Activated naive CD4-positive, alpha-beta T cell treated with anti-CD3 and anti-CD28 coated beads, Interleukin-2, amount 50 U/mL, for 72 hours (primary cell): ENCODE measurements around the gene TRIM34. TPM values are rescaled to one million over a fixed set of nuclear protein-coding genes. Genes with fewer than 3 reads are reported as not detected.
"Not testable (repeated sequence)": the region's sequence is repeated elsewhere in the genome, so short reads cannot be mapped to it uniquely, and the experiment has no call there.

Experiments
- ATAC-seq, 2 donors: fragments of 150-1000 bp; cut with Tn5 transposase; 2 replicates each; pipeline ENCODE4 v1.10.0; 2021; ENCODE audit warnings: mild to moderate bottlenecking in 2 of 2, moderate library complexity in 2 of 2
- DNase-seq, 2 donors: peaks; one replicate each; pipeline ENCODE4 v3.0.0; 2021 to 2022; ENCODE audit warnings: low spot score in 2 of 2
- H3K27ac Mint-ChIP-seq, 2 donors: one replicate each; pipeline ENCODE4 v1.8.0; 2022; ENCODE audit warnings: mild to moderate bottlenecking in 2 of 2, mixed read lengths in 2 of 2
- H3K36me3 Mint-ChIP-seq, 2 donors: one replicate each; pipeline ENCODE4 v1.8.0; 2022; ENCODE audit warnings: mixed read lengths in 2 of 2
- H3K9me3 Mint-ChIP-seq, 2 donors: one replicate each; pipeline ENCODE4 v1.8.0; 2022; ENCODE audit warnings: mixed read lengths in 2 of 2
- total RNA-seq, 2 donors: library from RNA; stranded (reverse); gene quantifications; one replicate each; pipeline ENCODE4 v1.2.3, GENCODE V29; 2022

TRIM34 gene, protein sequence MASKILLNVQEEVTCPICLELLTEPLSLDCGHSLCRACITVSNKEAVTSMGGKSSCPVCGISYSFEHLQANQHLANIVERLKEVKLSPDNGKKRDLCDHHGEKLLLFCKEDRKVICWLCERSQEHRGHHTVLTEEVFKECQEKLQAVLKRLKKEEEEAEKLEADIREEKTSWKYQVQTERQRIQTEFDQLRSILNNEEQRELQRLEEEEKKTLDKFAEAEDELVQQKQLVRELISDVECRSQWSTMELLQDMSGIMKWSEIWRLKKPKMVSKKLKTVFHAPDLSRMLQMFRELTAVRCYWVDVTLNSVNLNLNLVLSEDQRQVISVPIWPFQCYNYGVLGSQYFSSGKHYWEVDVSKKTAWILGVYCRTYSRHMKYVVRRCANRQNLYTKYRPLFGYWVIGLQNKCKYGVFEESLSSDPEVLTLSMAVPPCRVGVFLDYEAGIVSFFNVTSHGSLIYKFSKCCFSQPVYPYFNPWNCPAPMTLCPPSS
- 10 to 100 TPM; 10.9 to 12.0 TPM for total RNA-seq

DNA sequence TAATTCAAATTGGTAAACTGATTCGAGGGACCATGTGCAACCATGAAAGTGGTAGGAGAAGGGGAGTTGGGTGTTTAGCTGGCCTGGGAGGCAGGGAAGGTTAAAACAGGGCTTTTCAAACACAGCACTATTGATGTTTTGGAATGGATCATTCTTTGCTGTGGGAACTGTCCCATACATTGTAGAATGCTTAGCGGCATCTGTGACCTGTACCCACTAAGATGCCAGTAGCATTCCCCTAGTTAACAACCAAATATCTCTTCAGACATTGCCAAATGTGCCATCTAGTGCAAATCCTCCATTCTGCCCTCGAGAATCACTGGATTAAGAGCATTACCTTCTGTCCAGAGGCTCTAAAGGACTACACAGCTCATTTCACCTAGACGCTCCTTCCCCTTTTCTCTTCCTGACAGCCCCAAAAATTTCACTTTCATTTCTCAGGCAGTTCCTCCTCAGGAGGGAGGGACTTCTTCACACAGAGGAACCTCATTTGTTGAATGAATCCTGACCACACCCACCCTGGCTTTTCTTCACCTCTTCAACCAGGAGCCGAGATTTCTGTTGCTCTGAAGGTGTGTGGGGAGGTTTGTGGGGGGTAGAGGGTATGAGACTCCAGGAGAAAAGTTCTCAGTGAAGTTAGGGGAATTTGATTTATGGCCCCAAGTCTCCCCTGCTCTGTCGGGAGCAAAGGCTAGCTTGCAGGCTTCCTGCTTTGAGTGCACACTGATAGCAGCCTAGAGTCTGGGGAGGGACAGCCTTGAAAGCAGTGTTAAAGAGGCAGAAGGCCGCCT is at the start of gene TRIM34:
TRIM34 (plus strand) TSS at position 513 of the 791 bp plus-strand sequence. CDS start 7,331 bp downstream, outside the sequence.
- DNase-seq: peak; percentile 63 to 67
- H3K9me3 Mint-ChIP-seq: peaks cover 0 to 16% of the 10 kb centered on the region in 2 donors
- peak within 1 kb of the TSS; percentile 91 to 97 for H3K27ac Mint-ChIP-seq
- peaks cover 6 to 28% of the 10 kb centered on the region in 2 donors for H3K36me3 Mint-ChIP-seq
- peak; percentile 97 to 98 for ATAC-seq

DNA sequence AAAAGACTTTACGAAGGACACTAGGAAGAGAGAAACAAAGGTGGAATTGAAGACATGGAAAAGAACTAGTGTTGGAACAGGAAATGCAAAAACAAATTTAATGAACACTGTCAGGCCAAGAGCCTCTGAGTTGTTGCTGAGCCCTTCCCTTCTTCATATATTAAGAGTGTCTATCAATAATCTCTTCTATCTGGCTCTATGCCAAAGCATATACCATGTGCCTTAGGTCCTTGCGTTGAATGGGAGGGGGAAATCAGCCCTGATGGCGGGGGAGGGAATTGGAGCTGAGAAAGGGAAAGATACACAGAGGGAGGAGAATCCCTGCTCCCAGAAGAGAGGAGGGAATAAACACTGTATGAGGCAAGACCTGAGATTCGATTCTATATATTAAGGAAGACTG is 49.6 kb upstream of the TRIM34 start:
- no peak for ATAC-seq
- no peak for DNase-seq
- H3K9me3 Mint-ChIP-seq: no peaks in the 10 kb centered on the region
- no peaks in the 10 kb centered on the region for H3K36me3 Mint-ChIP-seq
- no peak overlapping the region for H3K27ac Mint-ChIP-seq

DNA sequence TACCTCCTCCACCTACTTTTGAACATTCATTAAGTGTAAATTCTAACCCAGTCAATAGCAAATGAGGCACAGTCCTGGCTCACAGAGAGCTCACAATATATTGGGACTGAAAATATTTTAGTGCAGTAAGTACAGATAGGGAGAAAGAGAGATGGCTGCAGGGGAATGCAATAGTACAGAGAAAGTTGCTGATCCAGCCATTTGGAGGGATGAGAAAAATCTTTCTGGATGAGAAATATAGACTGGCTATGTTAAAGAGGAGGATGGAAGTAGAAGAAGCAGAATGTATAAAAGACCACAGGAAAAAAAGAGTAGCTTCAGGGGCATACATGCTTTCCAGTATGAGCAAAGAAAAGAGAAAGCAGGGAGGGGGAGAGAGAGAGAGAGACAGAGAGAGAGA is 47.7 kb upstream of the TRIM34 start:
- H3K9me3 Mint-ChIP-seq: no peaks in the 10 kb centered on the region
- H3K36me3 Mint-ChIP-seq: no peaks in the 10 kb centered on the region
- DNase-seq (no peak), ATAC-seq (no peak)
- H3K27ac Mint-ChIP-seq: no peak overlapping the region

DNA sequence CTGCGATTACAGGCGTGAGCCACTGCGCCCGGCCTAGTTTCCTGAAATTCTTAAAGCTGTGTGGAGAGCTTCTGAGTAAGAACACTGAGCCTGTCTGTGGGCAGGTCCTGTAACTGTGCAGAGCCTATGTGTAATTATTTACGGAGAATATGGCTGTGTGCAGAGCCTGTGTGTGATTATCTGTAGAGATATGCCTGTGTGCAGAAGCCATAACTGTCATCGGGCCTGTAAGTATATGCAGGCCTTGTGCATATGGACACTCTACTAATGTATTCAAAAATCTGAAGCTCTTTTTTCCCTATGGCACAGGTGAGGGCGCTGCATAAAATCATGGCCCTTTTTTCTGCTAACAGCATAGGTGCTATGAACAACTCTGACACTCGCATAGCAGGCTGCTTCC is 44.2 kb upstream of the TRIM34 start, which contains the start of gene OR52B6:
OR52B6 (plus strand) TSS at position 301 of the 400 bp plus-strand sequence; CDS start at position 301, 0 bp downstream.
- Mint-ChIP-seq H3K27ac (no peak within 1 kb of the TSS), H3K9me3 (no peaks in the 10 kb centered on the region), H3K36me3 (no peaks in the 10 kb centered on the region)
- DNase-seq (no peak), ATAC-seq (no peak)

DNA sequence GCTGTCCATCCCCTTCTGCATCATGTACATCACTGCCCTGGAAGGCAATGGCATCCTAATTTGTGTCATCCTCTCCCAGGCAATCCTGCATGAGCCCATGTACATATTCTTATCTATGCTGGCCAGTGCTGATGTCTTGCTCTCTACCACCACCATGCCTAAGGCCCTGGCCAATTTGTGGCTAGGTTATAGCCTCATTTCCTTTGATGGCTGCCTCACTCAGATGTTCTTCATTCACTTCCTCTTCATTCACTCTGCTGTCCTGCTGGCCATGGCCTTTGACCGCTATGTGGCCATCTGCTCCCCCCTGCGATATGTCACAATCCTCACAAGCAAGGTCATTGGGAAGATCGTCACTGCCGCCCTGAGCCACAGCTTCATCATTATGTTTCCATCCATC is 43.8 kb upstream of the TRIM34 start:
- no peak for DNase-seq
- H3K27ac Mint-ChIP-seq: no peak overlapping the region
- ATAC-seq: no peak
- no peaks in the 10 kb centered on the region for H3K9me3 Mint-ChIP-seq
- no peaks in the 10 kb centered on the region for H3K36me3 Mint-ChIP-seq

DNA sequence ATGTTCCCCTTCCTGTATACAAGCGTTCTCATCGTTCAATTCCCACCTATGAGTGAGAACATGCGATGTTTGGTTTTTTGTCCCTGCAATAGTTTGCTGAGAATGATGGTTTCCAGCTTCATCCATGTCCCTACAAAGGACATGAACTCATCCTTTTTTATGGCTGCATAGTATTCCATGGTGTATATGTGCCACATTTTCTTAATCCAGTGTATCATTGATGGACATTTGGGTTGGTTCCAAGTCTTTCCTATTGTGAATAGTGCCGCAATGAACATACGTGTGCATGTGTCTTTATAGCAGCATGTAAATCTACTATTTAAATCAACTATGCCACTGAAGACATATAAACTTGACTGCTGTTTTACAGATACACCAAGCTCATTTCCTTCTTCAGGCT is 40.3 kb upstream of the TRIM34 start:
- not testable (repeated sequence) for ATAC-seq, H3K9me3 Mint-ChIP-seq, H3K27ac Mint-ChIP-seq, H3K36me3 Mint-ChIP-seq, DNase-seq

GRCh38 chr11:5589906-5590305 is 34.9 kb upstream of the TRIM34 start:
- DNase-seq, H3K27ac Mint-ChIP-seq, ATAC-seq, H3K36me3 Mint-ChIP-seq, H3K9me3 Mint-ChIP-seq: not testable (repeated sequence)

- ATAC-seq (peak in 1 of 2 donors; percentile 20), DNase-seq (no peak)
- Mint-ChIP-seq H3K9me3 (peaks cover 0 to 5% of the 10 kb centered on the region in 2 donors), H3K36me3 (no peaks in the 10 kb centered on the region), H3K27ac (no peak overlapping the region)
Measured at GRCh38 chr11:5591613-5592012, 33.2 kb upstream of the TRIM34 start.

DNA sequence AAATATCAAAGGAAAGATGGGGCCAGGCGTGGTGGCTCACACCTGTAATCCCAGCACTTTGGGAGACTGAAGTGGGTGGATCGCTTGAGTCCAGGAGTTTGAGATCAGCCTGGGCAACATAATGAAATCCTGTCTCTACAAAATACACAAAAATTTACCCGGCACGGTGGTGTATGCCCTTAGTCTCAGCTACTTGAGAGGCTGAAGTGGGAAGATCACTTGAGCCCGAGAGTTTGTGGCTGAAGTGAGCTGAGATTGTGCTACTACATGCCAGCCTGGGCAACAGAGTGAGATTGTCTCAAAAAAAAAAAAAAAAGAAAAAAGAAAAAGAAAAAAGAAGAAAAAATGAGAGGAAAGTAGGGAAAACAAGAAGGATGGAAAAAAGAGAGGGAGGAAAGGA is 32.2 kb upstream of the TRIM34 start:
- no peaks in the 10 kb centered on the region for H3K36me3 Mint-ChIP-seq
- ATAC-seq: no peak
- DNase-seq: no peak
- peaks cover 0 to 5% of the 10 kb centered on the region in 2 donors for H3K9me3 Mint-ChIP-seq
- no peak overlapping the region for H3K27ac Mint-ChIP-seq

- ATAC-seq: no peak
- Mint-ChIP-seq H3K9me3 (peaks cover 0 to 5% of the 10 kb centered on the region in 2 donors), H3K36me3 (no peaks in the 10 kb centered on the region), H3K27ac (no peak overlapping the region)
- DNase-seq: no peak
Measured at GRCh38 chr11:5593146-5593545, 31.7 kb upstream of the TRIM34 start.

GRCh38 chr11:5596607-5597201 is 28.1 kb upstream of the TRIM34 start, which contains the start of gene TRIM6:
TSS of gene TRIM6 (plus strand) at chr11:5596637. CDS start at chr11:5596898, 261 bp downstream.
- peak within 1 kb of the TSS in 1 of 2 donors; percentile 60 for H3K27ac Mint-ChIP-seq
- H3K9me3 Mint-ChIP-seq: no peaks in the 10 kb centered on the region
- no peaks in the 10 kb centered on the region for H3K36me3 Mint-ChIP-seq
- DNase-seq (no peak), ATAC-seq (peak; percentile 37 to 40)

GRCh38 chr11:5597953-5598352 is 26.8 kb upstream of the TRIM34 start:
- Mint-ChIP-seq H3K36me3 (no peaks in the 10 kb centered on the region), H3K9me3 (no peaks in the 10 kb centered on the region), H3K27ac (no peak overlapping the region)
- DNase-seq (no peak), ATAC-seq (no peak)

- peak; percentile 76 to 89 for ATAC-seq
- Mint-ChIP-seq H3K36me3 (no peaks in the 10 kb centered on the region), H3K9me3 (no peaks in the 10 kb centered on the region), H3K27ac (no peak overlapping the region)
- peak in 1 of 2 donors; percentile 47 for DNase-seq
Measured at GRCh38 chr11:5600374-5600851, 24.4 kb upstream of the TRIM34 start.

DNA sequence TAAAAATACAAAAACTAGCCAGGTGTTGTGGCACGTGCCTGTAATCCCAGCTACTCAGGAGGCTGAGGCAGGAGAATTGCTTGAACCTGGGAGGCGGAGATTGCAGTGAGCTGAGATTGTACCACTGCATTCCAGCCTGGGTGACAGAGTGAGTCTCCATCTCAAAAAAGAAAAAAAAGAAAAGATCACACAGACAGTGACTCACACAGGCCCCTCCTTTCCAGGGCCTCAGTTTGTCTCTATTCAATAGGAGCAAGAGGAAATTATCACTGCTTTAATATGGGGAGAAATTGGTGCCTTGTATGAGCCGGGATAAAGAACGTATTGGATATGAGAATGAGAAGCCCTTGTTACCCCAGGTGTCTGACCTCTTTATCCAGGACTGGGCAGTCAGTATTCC is 22.0 kb upstream of the TRIM34 start:
- H3K27ac Mint-ChIP-seq, H3K9me3 Mint-ChIP-seq, DNase-seq, ATAC-seq, H3K36me3 Mint-ChIP-seq: not testable (repeated sequence)

DNA sequence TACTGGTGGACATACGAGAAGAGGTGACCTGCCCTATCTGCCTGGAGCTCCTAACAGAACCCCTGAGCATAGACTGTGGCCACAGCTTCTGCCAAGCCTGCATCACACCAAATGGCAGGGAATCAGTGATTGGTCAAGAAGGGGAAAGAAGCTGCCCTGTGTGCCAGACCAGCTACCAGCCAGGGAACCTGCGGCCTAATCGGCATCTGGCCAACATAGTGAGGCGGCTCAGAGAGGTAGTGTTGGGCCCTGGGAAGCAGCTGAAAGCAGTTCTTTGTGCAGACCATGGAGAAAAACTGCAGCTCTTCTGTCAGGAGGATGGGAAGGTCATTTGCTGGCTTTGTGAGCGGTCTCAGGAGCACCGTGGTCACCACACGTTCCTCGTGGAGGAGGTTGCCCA is 21.5 kb upstream of the TRIM34 start:
- H3K27ac Mint-ChIP-seq: no peak overlapping the region
- DNase-seq: no peak
- no peaks in the 10 kb centered on the region for H3K9me3 Mint-ChIP-seq
- no peaks in the 10 kb centered on the region for H3K36me3 Mint-ChIP-seq
- no peak for ATAC-seq

DNA sequence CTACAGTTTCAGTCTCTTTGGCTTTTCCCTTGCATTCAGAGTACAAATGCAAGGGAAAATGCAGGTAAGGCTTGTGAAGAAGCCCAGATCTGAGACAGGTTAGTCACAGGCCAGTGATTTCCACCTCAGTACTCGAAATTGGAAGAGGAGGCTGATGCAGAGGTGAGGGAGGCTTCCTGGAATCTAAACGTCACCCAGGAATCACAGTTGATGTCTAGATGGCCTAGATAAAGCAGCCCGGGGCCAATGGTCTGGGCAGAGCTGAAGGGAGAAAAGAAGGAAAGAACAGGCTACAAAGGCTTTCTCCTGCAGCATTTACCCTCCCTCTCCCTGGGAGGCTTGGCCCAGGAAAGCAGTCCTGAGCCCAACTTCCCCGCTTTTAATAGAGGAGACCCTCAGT is 19.9 kb upstream of the TRIM34 start:
- Mint-ChIP-seq H3K27ac (no peak overlapping the region), H3K36me3 (no peaks in the 10 kb centered on the region), H3K9me3 (no peaks in the 10 kb centered on the region)
- DNase-seq (no peak), ATAC-seq (no peak)

GRCh38 chr11:5605849-5606248 is 19.0 kb upstream of the TRIM34 start:
- DNase-seq: no peak
- ATAC-seq: no peak
- H3K27ac Mint-ChIP-seq: no peak overlapping the region
- no peaks in the 10 kb centered on the region for H3K9me3 Mint-ChIP-seq
- no peaks in the 10 kb centered on the region for H3K36me3 Mint-ChIP-seq
